Stimulated activated CD8-positive, alpha-beta memory T cell treated with anti-CD3 and anti-CD28 coated beads, Interleukin-12 subunit alpha, Interleukin-12 subunit beta, amount 100 ng/mL, for 1 hour (primary cell): ENCODE measurements around the gene ERCC6L.

ENCODE experiments used
- DNase-seq: peaks from one replicate; pipeline ENCODE4 v3.0.0-alpha.2; 2020; ENCODE audit warnings: low read depth

The ERCC6L gene

GRCh38 chrX:72169008-72169728, 69.7 kb downstream of the ERCC6L start:
- DNase-seq = peak; percentile 4

GRCh38 chrX:72165551-72165950, 73.3 kb downstream of the ERCC6L start:
- no peak for DNase-seq

GRCh38 chrX:72159769-72160168, 79.1 kb downstream of the ERCC6L start:
- no peak for DNase-seq

DNA sequence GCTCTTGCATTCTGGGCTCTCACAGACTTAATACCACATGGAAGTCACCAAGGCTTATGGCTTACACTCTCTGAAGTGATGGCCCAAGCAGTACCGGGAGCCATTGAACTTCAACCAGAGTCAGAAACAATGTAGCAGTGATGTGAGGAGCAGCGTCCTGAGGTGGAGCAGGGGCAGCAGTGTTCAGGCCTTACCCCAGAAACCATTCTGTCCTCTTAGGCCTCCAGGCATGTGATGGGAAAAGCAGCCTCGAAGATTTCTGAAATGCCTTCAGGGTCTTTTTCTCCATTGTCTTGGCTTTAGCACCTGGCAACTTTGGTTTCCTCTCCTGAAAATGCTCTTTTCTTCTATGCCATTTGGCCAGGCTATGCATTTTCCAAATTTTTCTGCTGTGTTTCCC, 80.1 kb downstream of the ERCC6L start:
- no peak for DNase-seq
